KBM-7 (cell line): ENCODE data around the gene EVA1A.

ENCODE experiments used
- DNase-seq: peaks from one replicate; pipeline ENCODE4 v3.0.0-alpha.2; 2015
- in situ Hi-C: fragments of 300-500 bp; cut with MboI; formaldehyde crosslinking; loops from 2 replicates; pipeline ENCODE4 v1.14.3; 2020; ENCODE audit warnings: low sequenced_read_pairs, low pct_unique_long_range_greater_than_20kb, mixed read lengths

EVA1A gene

GRCh38 chr2:75524276-75524911 lies 36.3 kb downstream of the EVA1A start:
- in situ Hi-C loops: no loop called here
- DNase-seq: no peak

- in situ Hi-C loops: no loop called here
- DNase-seq: no peak
Observed at GRCh38 chr2:75523313-75524275, 37.1 kb downstream of the EVA1A start.

- in situ Hi-C loops: no loop called here
- DNase-seq: no peak
Observed at GRCh38 chr2:75522543-75523312, 38.0 kb downstream of the EVA1A start.

GRCh38 chr2:75521225-75521872 lies 39.4 kb downstream of the EVA1A start:
- in situ Hi-C loops: no loop called here
- no peak for DNase-seq

- DNase-seq: no peak
- in situ Hi-C loops: no loop called here
Observed at GRCh38 chr2:75519843-75520242, 40.9 kb downstream of the EVA1A start.

GRCh38 chr2:75518638-75519465 lies 41.9 kb downstream of the EVA1A start:
- DNase-seq: no peak
- in situ Hi-C loops: no loop called here

- in situ Hi-C loops: no loop called here
- DNase-seq: no peak
Observed at GRCh38 chr2:75517547-75518230, 43.0 kb downstream of the EVA1A start.

- in situ Hi-C loops: no loop called here
- DNase-seq: no peak
Observed at GRCh38 chr2:75516378-75517360, 44.1 kb downstream of the EVA1A start.

GRCh38 chr2:75515584-75516368 lies 45.0 kb downstream of the EVA1A start:
- no peak for DNase-seq
- in situ Hi-C loops: no loop called here

- DNase-seq: no peak
- in situ Hi-C loops: no loop called here
Observed at GRCh38 chr2:75513616-75514170, 47.0 kb downstream of the EVA1A start.

- no peak for DNase-seq
- in situ Hi-C loops: no loop called here
Observed at GRCh38 chr2:75512455-75513212, 48.1 kb downstream of the EVA1A start.

GRCh38 chr2:75506101-75506697 lies 54.5 kb downstream of the EVA1A start:
- in situ Hi-C loops: no loop called here

GRCh38 chr2:75505012-75505411 lies 55.7 kb downstream of the EVA1A start:
- in situ Hi-C loops: no loop called here
- no peak for DNase-seq

More at GRCh38 chr2:75506101-75506697, 54.5 kb downstream of the EVA1A start:
- no peak for DNase-seq

- no peak for DNase-seq
- in situ Hi-C loops: no loop called here
Observed at GRCh38 chr2:75503048-75503607, 57.6 kb downstream of the EVA1A start.
